HG02840 (cell line): ENCODE measurements around the gene WDR27.
"Not testable (repeated sequence)": the region's sequence is repeated elsewhere in the genome, so short reads cannot be mapped to it uniquely, and the experiment has no call there.

ENCODE experiments used
- ATAC-seq: cut with Tn5 transposase; IDR thresholded peaks from one replicate; pipeline ENCODE4 v1.9.1; 2021; ENCODE audit warnings: mild to moderate bottlenecking, moderate library complexity, moderate number of reproducible peaks; ENCODE audit not compliant: unreplicated experiment, low FRiP score

WDR27 gene

GRCh38 chr6:169714178-169714577 lies 12.3 kb upstream of the WDR27 start:
- ATAC-seq = no peak

GRCh38 chr6:169710009-169710408 lies 8.2 kb upstream of the WDR27 start:
- no peak for ATAC-seq

- no peak for ATAC-seq
These were observed 7.5 kb upstream of the WDR27 start for GRCh38 chr6:169709293-169709692.

GRCh38 chr6:169707772-169708171 lies 5.9 kb upstream of the WDR27 start:
- ATAC-seq = no peak

GRCh38 chr6:169702840-169703246 lies 1.0 kb upstream of the WDR27 start:
- ATAC-seq = no peak

- ATAC-seq = no peak
These were observed 397 bp downstream of the WDR27 start for GRCh38 chr6:169701311-169701953.

GRCh38 chr6:169700296-169700695 lies 1.5 kb downstream of the WDR27 start:
- ATAC-seq = no peak

GRCh38 chr6:169697115-169697514 lies 4.7 kb downstream of the WDR27 start:
- not testable (repeated sequence) for ATAC-seq

GRCh38 chr6:169695131-169695530 lies 6.7 kb downstream of the WDR27 start:
- no peak for ATAC-seq

GRCh38 chr6:169692516-169692915 lies 9.3 kb downstream of the WDR27 start:
- ATAC-seq = no peak

GRCh38 chr6:169691260-169691659 lies 10.6 kb downstream of the WDR27 start:
- no peak for ATAC-seq

- no peak for ATAC-seq
These were observed 12.5 kb downstream of the WDR27 start for GRCh38 chr6:169689287-169689686.

GRCh38 chr6:169685860-169686259 lies 16.0 kb downstream of the WDR27 start:
- no peak for ATAC-seq

GRCh38 chr6:169684056-169684455 lies 17.8 kb downstream of the WDR27 start:
- no peak for ATAC-seq

- ATAC-seq = no peak
These were observed 23.5 kb downstream of the WDR27 start for GRCh38 chr6:169678342-169678741.

- no peak for ATAC-seq
These were observed 24.7 kb downstream of the WDR27 start for GRCh38 chr6:169677096-169677495.

GRCh38 chr6:169675011-169675410 lies 26.8 kb downstream of the WDR27 start:
- no peak for ATAC-seq

GRCh38 chr6:169671563-169671962 lies 30.3 kb downstream of the WDR27 start:
- ATAC-seq = no peak

GRCh38 chr6:169669889-169670288 lies 31.9 kb downstream of the WDR27 start:
- ATAC-seq = no peak

GRCh38 chr6:169669147-169669546 lies 32.7 kb downstream of the WDR27 start:
- ATAC-seq = no peak

- no peak for ATAC-seq
These were observed 33.5 kb downstream of the WDR27 start for GRCh38 chr6:169668203-169668847.

GRCh38 chr6:169667716-169668115 lies 34.1 kb downstream of the WDR27 start:
- ATAC-seq = no peak
